Skeletal muscle tissue (tissue), 1 donor: ENCODE data around the gene TIMM50. TPM values are rescaled to one million over a fixed set of nuclear protein-coding genes. Genes with fewer than 3 reads are reported as not detected.

Experiments
- total RNA-seq: library from RNA; depleted of rRNA; stranded (reverse); fragments of >200 nt; gene quantifications from one replicate; pipeline ENCODE4 v1.2.3, GENCODE V29; 2014

TIMM50 gene
- total RNA-seq, 1 donor from 2014 or later: 40.7 TPM

Other genes with a start within 250 kb of the TIMM50 start
- gene IFNL3, start 235.8 kb upstream of the TIMM50 start, total RNA-seq: not detected
- gene IFNL4, start 232.0 kb upstream of the TIMM50 start, total RNA-seq: not detected
- not detected for gene IFNL2, start 212.4 kb upstream of the TIMM50 start, total RNA-seq
- gene IFNL1, start 184.4 kb upstream of the TIMM50 start, total RNA-seq: not detected
- 0.52 TPM for gene LRFN1, start 160.0 kb upstream of the TIMM50 start, total RNA-seq
- 20.9 TPM for gene GMFG, start 144.8 kb upstream of the TIMM50 start, total RNA-seq
- gene SAMD4B, start 138.4 kb upstream of the TIMM50 start, total RNA-seq: 22.4 TPM
- 25.1 TPM for gene PAF1, start 89.7 kb upstream of the TIMM50 start, total RNA-seq
- gene MED29, start 89.5 kb upstream of the TIMM50 start, total RNA-seq: 9.4 TPM
- gene ZFP36, start 74.0 kb upstream of the TIMM50 start, total RNA-seq: 3.1 TPM
- 15.7 TPM for gene PLEKHG2, start 68.2 kb upstream of the TIMM50 start, total RNA-seq
- 128 TPM for gene RPS16, start 44.9 kb upstream of the TIMM50 start, total RNA-seq
- gene SUPT5H, start 35.3 kb upstream of the TIMM50 start, total RNA-seq: 40.7 TPM
- not detected for gene DLL3, start 18.1 kb downstream of the TIMM50 start, total RNA-seq
- not detected for gene SELENOV, start 34.3 kb downstream of the TIMM50 start, total RNA-seq
- gene EID2B, start 52.0 kb downstream of the TIMM50 start, total RNA-seq: 2.6 TPM
- 6.8 TPM for gene EID2, start 59.3 kb downstream of the TIMM50 start, total RNA-seq
- not detected for gene LGALS13, start 121.7 kb downstream of the TIMM50 start, total RNA-seq
- not detected for gene LGALS16, start 175.1 kb downstream of the TIMM50 start, total RNA-seq
- not detected for gene LGALS14, start 223.6 kb downstream of the TIMM50 start, total RNA-seq